Caco-2 (cell line): ENCODE results near the gene GALNT18. TPM values are rescaled to one million over a fixed set of nuclear protein-coding genes. Genes with fewer than 3 reads are reported as not detected.

Experiments
- BruUV-seq: library from RNA; stranded (reverse); fragments of 400-500 nt; replicated peaks from 2 replicates; lab custom pipeline; 2021; lab: Mats Ljungman, UMichigan
- CTCF ChIA-PET: fragments of 300-600 bp; sonication (Branson Sonifier 250); formaldehyde crosslinking; loops from one replicate; lab custom pipeline; 2022; ENCODE audit warnings: antibody characterized with exemption; lab: Charles Lee
- POLR2A ChIA-PET: fragments of 300-600 bp; sonication (Branson Sonifier 250); formaldehyde crosslinking; loops from one replicate; lab custom pipeline; 2022; ENCODE audit warnings: antibody characterized with exemption; lab: Charles Lee
- DNase-seq, 2 experiments: peaks; one replicate each; pipeline versions ENCODE4 v3.0.0 to v3.0.0-alpha.2; 2020 to 2022
- H3K27me3 ChIP-seq: replicated peaks from 2 replicates; pipeline ENCODE4 v1.6.0; 2011; ENCODE audit warnings: low read length; ENCODE audit not compliant: control insufficient read depth, insufficient read depth
- H3K36me3 ChIP-seq: 2 replicates; pipeline ENCODE4 v1.5.1; 2011; ENCODE audit warnings: low read length; ENCODE audit not compliant: control insufficient read depth, insufficient read depth
- H3K4me1 ChIP-seq: fragments of 250-450 bp; sonication (Bioruptor Pico); 2 replicates; pipeline ENCODE4 v1.5.1; 2020; ENCODE audit warnings: mild to moderate bottlenecking
- H3K4me3 ChIP-seq: 2 replicates; pipeline ENCODE4 v1.5.1; 2011; ENCODE audit warnings: low read depth, mild to moderate bottlenecking, control low read depth, low read length
- H3K9me3 ChIP-seq: fragments of 250-450 bp; sonication (Bioruptor Pico); 2 replicates; pipeline ENCODE4 v1.5.1; 2020; ENCODE audit warnings: mild to moderate bottlenecking, moderate library complexity
- H3K27ac Mint-ChIP-seq: one replicate; pipeline ENCODE4 v1.8.0; 2022; ENCODE audit warnings: mixed read lengths; ENCODE audit not compliant: unreplicated experiment
- H3K27me3 Mint-ChIP-seq: one replicate; pipeline ENCODE4 v1.8.0; 2022; ENCODE audit warnings: mixed read lengths; ENCODE audit not compliant: insufficient read depth, unreplicated experiment
- H3K36me3 Mint-ChIP-seq: one replicate; pipeline ENCODE4 v1.8.0; 2022; ENCODE audit warnings: mild to moderate bottlenecking, mixed read lengths; ENCODE audit not compliant: insufficient read depth, unreplicated experiment
- H3K4me1 Mint-ChIP-seq: one replicate; pipeline ENCODE4 v1.8.0; 2022; ENCODE audit warnings: low read depth, mixed read lengths; ENCODE audit not compliant: unreplicated experiment
- H3K4me3 Mint-ChIP-seq: one replicate; pipeline ENCODE4 v1.8.0; 2022; ENCODE audit warnings: mild to moderate bottlenecking, moderate library complexity, mixed read lengths; ENCODE audit not compliant: unreplicated experiment
- H3K9me3 Mint-ChIP-seq: one replicate; pipeline ENCODE4 v1.8.0; 2022; ENCODE audit warnings: mixed read lengths; ENCODE audit not compliant: unreplicated experiment
- intact Hi-C: fragments of 100-400 bp; cut with micrococcal nuclease; formaldehyde crosslinking; loops from one replicate; pipeline ENCODE4 v1.10.0; 2022; ENCODE audit not compliant: unreplicated experiment
- total RNA-seq: library from RNA; stranded (reverse); gene quantifications from 2 replicates; pipeline ENCODE4 v1.2.3, GENCODE V29; 2022
- TF ChIP-seq, protein P1 (sequence below), 2 experiments: fragments of 200-600 bp in 1 of 2; IDR thresholded peaks; 1 replicate in 1 of 2; 2 replicates in 1 of 2; pipeline versions ENCODE4 v1.5.1 to v1.8.0; 2011 to 2022; ENCODE audit warnings: antibody characterized with exemption in 1 of 2, control low read depth in 1 of 2, inconsistent platforms in 1 of 2, low read depth in 1 of 2, low read length in 1 of 2, mild to moderate bottlenecking in 1 of 2, moderate library complexity in 1 of 2; ENCODE audit not compliant: insufficient read depth in 1 of 2, severe bottlenecking in 1 of 2, unreplicated experiment in 1 of 2

Gene GALNT18
- total RNA-seq, 1 experiment from 2014 or later, result 0.43 TPM

DNA sequence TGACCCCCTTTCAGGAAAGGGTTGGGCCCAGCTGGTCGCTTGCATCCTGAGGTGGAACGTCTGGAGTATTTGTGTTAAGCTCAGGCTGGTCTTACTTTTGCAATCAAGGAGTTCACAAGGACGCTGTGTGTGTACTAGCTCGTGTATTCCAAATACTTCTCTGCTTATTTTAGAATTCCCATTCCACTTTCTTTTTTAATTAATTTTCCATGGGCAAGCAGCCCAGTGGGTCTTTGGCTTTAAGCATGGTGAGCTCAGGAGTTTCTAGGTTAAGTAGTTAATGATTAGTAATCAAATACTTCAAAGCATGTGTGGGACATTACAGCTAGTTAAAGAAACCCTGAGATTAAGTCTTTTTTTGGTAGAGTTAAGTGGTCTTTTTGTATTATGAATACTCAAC, 337.3 kb downstream of the GALNT18 start:
- Mint-ChIP-seq H3K27me3 (peaks cover 8% of the 10 kb centered on the region), H3K4me3 (no peak overlapping the region), H3K4me1 (no peaks in the 10 kb centered on the region), H3K27ac (no peak overlapping the region), H3K36me3 (no peaks in the 10 kb centered on the region), H3K9me3 (no peaks in the 10 kb centered on the region)
- TF ChIP-seq, protein P1, sequence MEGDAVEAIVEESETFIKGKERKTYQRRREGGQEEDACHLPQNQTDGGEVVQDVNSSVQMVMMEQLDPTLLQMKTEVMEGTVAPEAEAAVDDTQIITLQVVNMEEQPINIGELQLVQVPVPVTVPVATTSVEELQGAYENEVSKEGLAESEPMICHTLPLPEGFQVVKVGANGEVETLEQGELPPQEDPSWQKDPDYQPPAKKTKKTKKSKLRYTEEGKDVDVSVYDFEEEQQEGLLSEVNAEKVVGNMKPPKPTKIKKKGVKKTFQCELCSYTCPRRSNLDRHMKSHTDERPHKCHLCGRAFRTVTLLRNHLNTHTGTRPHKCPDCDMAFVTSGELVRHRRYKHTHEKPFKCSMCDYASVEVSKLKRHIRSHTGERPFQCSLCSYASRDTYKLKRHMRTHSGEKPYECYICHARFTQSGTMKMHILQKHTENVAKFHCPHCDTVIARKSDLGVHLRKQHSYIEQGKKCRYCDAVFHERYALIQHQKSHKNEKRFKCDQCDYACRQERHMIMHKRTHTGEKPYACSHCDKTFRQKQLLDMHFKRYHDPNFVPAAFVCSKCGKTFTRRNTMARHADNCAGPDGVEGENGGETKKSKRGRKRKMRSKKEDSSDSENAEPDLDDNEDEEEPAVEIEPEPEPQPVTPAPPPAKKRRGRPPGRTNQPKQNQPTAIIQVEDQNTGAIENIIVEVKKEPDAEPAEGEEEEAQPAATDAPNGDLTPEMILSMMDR (IDR thresholded peaks at IDR 0.05; ENCODE audit: insufficient read depth in 1 of 2, low read depth in 1 of 2, low read length in 1 of 2, severe bottlenecking in 1 of 2, unreplicated experiment in 1 of 2), result no peak
- Histone ChIP-seq H3K9me3 (no peaks in the 10 kb centered on the region), H3K36me3 (no peaks in the 10 kb centered on the region), H3K4me1 (no peaks in the 10 kb centered on the region), H3K27me3 (no peaks in the 10 kb centered on the region), H3K4me3 (no peak overlapping the region)
- POLR2A ChIA-PET, result no interaction called here
- intact Hi-C loops, result no loop called here
- no TSS peak for BruUV-seq
- no peak for DNase-seq
- CTCF ChIA-PET, result no interaction called here

DNA sequence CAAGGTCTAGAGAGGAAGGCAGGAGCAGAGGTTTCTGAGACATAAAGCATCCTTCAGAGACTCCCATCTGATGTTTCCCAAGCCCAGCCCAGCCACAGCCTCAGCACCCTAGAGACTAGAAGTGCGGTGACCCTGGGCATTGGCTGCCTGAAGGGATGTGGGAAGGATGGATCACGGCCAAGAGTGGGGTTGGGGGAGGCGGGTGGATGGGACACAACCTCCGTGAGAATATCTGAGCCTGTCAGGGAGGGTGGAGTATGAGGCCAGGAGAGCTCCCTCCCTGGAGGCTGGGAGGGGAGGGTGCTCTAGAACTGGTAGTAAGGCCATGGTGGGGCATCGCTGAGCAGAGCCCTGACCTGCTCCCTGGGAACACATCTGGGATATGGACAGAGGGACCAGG, 340.2 kb downstream of the GALNT18 start:
- no peaks in the 10 kb centered on the region for H3K9me3 ChIP-seq
- no peaks in the 10 kb centered on the region for H3K4me1 ChIP-seq
- H3K36me3 Mint-ChIP-seq, result no peaks in the 10 kb centered on the region
- no peaks in the 10 kb centered on the region for H3K4me1 Mint-ChIP-seq
- H3K27ac Mint-ChIP-seq, result no peak overlapping the region
- intact Hi-C loops, result no loop called here
- peaks cover 8% of the 10 kb centered on the region for H3K27me3 Mint-ChIP-seq
- no peaks in the 10 kb centered on the region for H3K36me3 ChIP-seq
- no peak overlapping the region for H3K4me3 Mint-ChIP-seq
- ChIA-PET CTCF (no interaction called here), POLR2A (no interaction called here)
- DNase-seq, result no peak
- no peaks in the 10 kb centered on the region for H3K27me3 ChIP-seq
- no peak overlapping the region for H3K4me3 ChIP-seq
- no peaks in the 10 kb centered on the region for H3K9me3 Mint-ChIP-seq
- TF ChIP-seq, protein P1 (IDR thresholded peaks at IDR 0.05; ENCODE audit: insufficient read depth in 1 of 2, low read depth in 1 of 2, low read length in 1 of 2, severe bottlenecking in 1 of 2, unreplicated experiment in 1 of 2), result no peak
- BruUV-seq, result no TSS peak

DNA sequence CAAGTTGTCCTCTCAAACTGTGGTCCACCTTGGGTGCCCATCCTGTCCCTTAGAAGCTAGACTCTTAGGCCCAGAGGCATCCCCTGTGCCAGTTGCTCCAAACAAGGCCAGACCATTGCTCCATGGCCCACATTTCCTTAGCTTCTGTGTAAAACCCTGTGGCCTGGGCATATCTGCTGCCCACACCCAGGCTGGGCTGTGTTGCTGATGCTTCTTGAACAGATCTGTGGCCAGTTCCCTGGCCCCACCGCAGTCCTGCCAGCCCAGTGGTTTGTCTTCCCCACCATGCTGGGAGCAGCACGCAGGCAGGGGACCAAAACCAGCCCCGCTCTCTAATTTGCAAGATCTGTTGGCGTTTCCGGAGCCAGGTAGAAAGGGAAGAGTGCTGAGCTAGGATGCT, 341.0 kb downstream of the GALNT18 start:
- H3K9me3 Mint-ChIP-seq, result no peaks in the 10 kb centered on the region
- H3K27me3 Mint-ChIP-seq, result peaks cover 8% of the 10 kb centered on the region
- ChIA-PET POLR2A (no interaction called here), CTCF (no interaction called here)
- no peak for DNase-seq
- no TSS peak for BruUV-seq
- no peak overlapping the region for H3K4me3 Mint-ChIP-seq
- no peak overlapping the region for H3K27ac Mint-ChIP-seq
- TF ChIP-seq, protein P1 (IDR thresholded peaks at IDR 0.05; ENCODE audit: insufficient read depth in 1 of 2, low read depth in 1 of 2, low read length in 1 of 2, severe bottlenecking in 1 of 2, unreplicated experiment in 1 of 2), result no peak
- Histone ChIP-seq H3K4me3 (no peak overlapping the region), H3K9me3 (no peaks in the 10 kb centered on the region), H3K4me1 (no peaks in the 10 kb centered on the region), H3K27me3 (no peaks in the 10 kb centered on the region), H3K36me3 (no peaks in the 10 kb centered on the region)
- H3K36me3 Mint-ChIP-seq, result no peaks in the 10 kb centered on the region
- H3K4me1 Mint-ChIP-seq, result no peaks in the 10 kb centered on the region
- intact Hi-C loops, result no loop called here
